GM12878 (cell line): ENCODE measurements around the gene PCAT6. TPM values are rescaled to one million over a fixed set of nuclear protein-coding genes. Genes with fewer than 3 reads are reported as not detected.
A peak's percentile ranks its signal among the peaks of the same experiment; 100 is the strongest.

Experiments used
- ATAC-seq: fragments of 200-7000 bp; cut with Tn5 transposase; 3 replicates; pipeline ENCODE4 v1.9.1; 2020; ENCODE audit warnings: mild to moderate bottlenecking, moderate library complexity
- BruUV-seq: library from RNA; stranded (reverse); fragments of 400-500 nt; replicated peaks from 2 replicates; lab custom pipeline; 2021; lab: Mats Ljungman, UMichigan
- CTCF ChIA-PET: fragments of 300-600 bp; sonication (Branson Sonifier 250); formaldehyde crosslinking; extraction: SDS; loops from one replicate; lab custom pipeline; 2021; ENCODE audit warnings: inconsistent platforms; lab: Yijun Ruan, JAX
- POLR2A ChIA-PET: fragments of 350-600 bp; formaldehyde crosslinking; extraction: SDS; loops from one replicate; lab custom pipeline; 2021; ENCODE audit warnings: inconsistent platforms; lab: Charles Lee
- RAD21 ChIA-PET: fragments of 300-600 bp; sonication (Branson Sonifier 250); formaldehyde crosslinking; loops from one replicate; lab custom pipeline; 2023; ENCODE audit warnings: antibody characterized with exemption; ENCODE audit not compliant: unreplicated experiment; lab: Charles Lee
- SMC1A ChIA-PET: fragments of 300-600 bp; sonication (Branson Sonifier 250); formaldehyde crosslinking; loops from one replicate; lab custom pipeline; 2023; ENCODE audit not compliant: unreplicated experiment, uncharacterized antibody; lab: Charles Lee
- DNase-seq: peaks from one replicate; pipeline ENCODE4 v3.0.0-alpha.2; 2011; ENCODE audit warnings: low read depth, low spot score
- FAIRE-seq: peaks from 3 replicates; lab custom pipeline; 2011; peaks lifted over from hg19 to GRCh38; lab: Jason Lieb, UNC
- H2AFZ ChIP-seq: 2 replicates; pipeline ENCODE4 v1.6.0; 2011; ENCODE audit warnings: low read depth, low read length, control low read depth; ENCODE audit not compliant: control insufficient read depth
- H3K27ac ChIP-seq: 2 replicates; pipeline ENCODE4 v1.5.1; 2011; ENCODE audit warnings: control low read depth; ENCODE audit not compliant: control insufficient read depth, insufficient read depth
- H3K27me3 ChIP-seq, 2 experiments: replicated peaks in 1 of 2; 2 replicates each; pipeline versions ENCODE4 v1.6.0 to v1.6.1; 2011; ENCODE audit warnings: low read length in 1 of 2; ENCODE audit not compliant: control insufficient read depth in 2 of 2, insufficient read depth in 2 of 2
- H3K36me3 ChIP-seq, 2 experiments: 2 replicates each; pipeline ENCODE4 v1.5.1; 2011; ENCODE audit warnings: low read length in 1 of 2; ENCODE audit not compliant: control insufficient read depth in 2 of 2, insufficient read depth in 2 of 2
- H3K4me1 ChIP-seq: 2 replicates; pipeline ENCODE4 v1.6.1; 2011; ENCODE audit warnings: mild to moderate bottlenecking, low read length, moderate library complexity, mixed read lengths; ENCODE audit not compliant: control insufficient read depth, insufficient read depth
- H3K4me2 ChIP-seq: 2 replicates; pipeline ENCODE4 v1.6.0; 2011; ENCODE audit warnings: control low read depth; ENCODE audit not compliant: control insufficient read depth, insufficient read depth
- H3K4me3 ChIP-seq: fragments of 200-600 bp; sonication (generic); 2 replicates; pipeline ENCODE4 v1.5.1; 2016
- H3K79me2 ChIP-seq: 2 replicates; pipeline ENCODE4 v1.6.0; 2011; ENCODE audit warnings: low read length; ENCODE audit not compliant: control insufficient read depth, insufficient read depth
- H3K9ac ChIP-seq: 2 replicates; pipeline ENCODE4 v1.8.0; 2011; ENCODE audit warnings: low read length, control low read depth, mixed read lengths; ENCODE audit not compliant: control insufficient read depth, insufficient read depth
- H3K9me3 ChIP-seq: replicated peaks from 3 replicates; pipeline ENCODE4 v1.5.1; 2011; ENCODE audit warnings: mild to moderate bottlenecking, low read length; ENCODE audit not compliant: control insufficient read depth, insufficient read depth
- H4K20me1 ChIP-seq: 2 replicates; pipeline ENCODE4 v1.6.0; 2011; ENCODE audit not compliant: control insufficient read depth, insufficient read depth
- CBX5 ChIP-seq: sonication (generic); IDR thresholded peaks from 2 replicates; pipeline ENCODE4 v1.6.1; 2016; ENCODE audit warnings: low read depth, moderate library complexity, mild to moderate bottlenecking, inconsistent platforms
- EGR1 ChIP-seq, 2 experiments: IDR thresholded peaks; 1 replicate in 1 of 2; 2 replicates in 1 of 2; pipeline ENCODE4 v1.6.1; 2011 to 2012; ENCODE audit warnings: low read depth in 2 of 2, low read length in 2 of 2, borderline replicate concordance in 1 of 2, mild to moderate bottlenecking in 1 of 2, moderate library complexity in 1 of 2
- TARDBP ChIP-seq: IDR thresholded peaks from 2 replicates; pipeline ENCODE4 v1.6.1; 2016; ENCODE audit warnings: borderline replicate concordance
- WGBS: methylation state at CpG from one replicate; pipeline ENCODE4 v1.1.6; 2016; ENCODE audit warnings: low lambda C conversion rate; ENCODE audit not compliant: insufficient replicate concordance, insufficient coverage; ENCODE audit errors: missing lambda C conversion rate; 5-methylcytosine and 5-hydroxymethylcytosine counted together
- in situ Hi-C: fragments of 300-500 bp; cut with MboI; formaldehyde crosslinking; loops from 9 replicates; pipeline ENCODE4 v1.14.3; 2018; ENCODE audit warnings: mixed read lengths
- intact Hi-C: fragments of 100-400 bp; cut with micrococcal nuclease; formaldehyde crosslinking; loops from one replicate; pipeline ENCODE4 v1.14.2; 2022; ENCODE audit not compliant: unreplicated experiment
- polyA plus RNA-seq, 11 experiments: library from polyadenylated mRNA; depleted of rRNA in 4 of 11; unstranded in 6 of 11; stranded (reverse) in 5 of 11; fragments of >200 nt; fragmentation: Nextera tagmentation in 4 of 11; fragmentation: Illumina TruSeq in 1 of 11; extraction: Ambion mirVana in 4 of 11; extraction: Trizol in 1 of 11; gene quantifications; 1 replicate in 1 of 11; 2 replicates in 10 of 11; pipeline versions ENCODE4 v1.2.1 to v1.2.3, GENCODE V29; 2011 to 2016; ENCODE audit warnings: inconsistent platforms in 2 of 11, missing spikeins in 2 of 11, low read depth in 1 of 11
- small RNA-seq: library from RNA; depleted of rRNA; stranded (forward); fragments of <200 nt; gene quantifications from one replicate; pipeline ENCODE3, GENCODE V24; 2014
- total RNA-seq, 4 experiments: library from RNA; depleted of rRNA in 3 of 4; stranded (reverse); fragments of >200 nt in 3 of 4; fragmentation: Illumina TruSeq in 1 of 4; extraction: Trizol in 1 of 4; gene quantifications; 2 replicates each; pipeline versions ENCODE4 v1.2.1 to v1.2.3, GENCODE V29; 2013 to 2021

Gene PCAT6
- total and polyA plus RNA-seq, 10 of the 15 experiments (the other 5 are each of a cell fraction or from before 2014, with no cell fraction given), result 0.16 to 0.83 (median 0.48) TPM; not detected in 4

GRCh38 chr1:202860744-202861419 lies 50.1 kb downstream of the PCAT6 start:
- in situ Hi-C loops, result no loop called here
- Histone ChIP-seq H4K20me1 (no peaks in the 10 kb centered on the region), H3K36me3 (no peaks in the 10 kb centered on the region), H3K9me3 (no peaks in the 10 kb centered on the region), H3K4me2 (peak overlapping the region; percentile 88), H3K4me3 (peak overlapping the region; percentile 77), H3K27ac (no peak overlapping the region), H3K9ac (no peak overlapping the region), H3K79me2 (no peaks in the 10 kb centered on the region), H2AFZ (no peak overlapping the region; the same call in 1 of the 2 replicates), H3K4me1 (no peaks in the 10 kb centered on the region), H3K27me3 (peaks cover 5 to 7% of the 10 kb centered on the region in 2 experiments; a peak in 3 of 4 replicates)
- FAIRE-seq (no peak), ATAC-seq (peak; percentile 48), DNase-seq (no peak)
- ChIA-PET SMC1A (interaction anchor here (0.7 to 2.4 kb wide), 2 partner anchors 8 to 18 kb away, joined by 3 to 8 read pairs; no protein-coding TSS in a partner anchor), CTCF (no interaction called here), RAD21 (no interaction called here), POLR2A (interaction anchor here (0.6 kb wide), 1 partner anchor 15 kb away, joined by 3 read pairs; no protein-coding TSS in a partner anchor)
- TF ChIP-seq EGR1 (IDR thresholded peaks at IDR 0.05; ENCODE audit: borderline replicate concordance in 1 of 2, low read depth in 2 of 2, low read length in 2 of 2) (peak in 1 of 2 experiments; percentile 70; a peak in 1 of 3 replicates), CBX5 (no peak), TARDBP (no peak)
- WGBS, result 12% methylated on average over 40 of the region's 50 CpGs
- BruUV-seq, result no TSS peak
- intact Hi-C loops, result no loop called here

Small RNAs within 50 kb of the gene (small RNA-seq; reads per million reads assigned to genes)
- not detected for gene AC098934.3

Other genes with a start within 250 kb of the PCAT6 start
Only the 7 nearest of the 8 such genes appear.
- not detected in 2 replicates for gene SYT2, start 100.5 kb upstream of the PCAT6 start, total RNA-seq (2014; rRNA removed)
- gene SYT2, start 100.5 kb upstream of the PCAT6 start, total RNA-seq (2014; rRNA removed; fragmentation: Illumina TruSeq; extraction: Trizol), result not detected in 2 replicates
- gene SYT2, start 100.5 kb upstream of the PCAT6 start, total RNA-seq (2021), result not detected in 2 replicates
- gene SYT2, start 100.5 kb upstream of the PCAT6 start, polyA plus RNA-seq (2011; rRNA removed), result not detected in 2 replicates
- not detected in 2 replicates for gene SYT2, start 100.5 kb upstream of the PCAT6 start, polyA plus RNA-seq (2014; fragmentation: Illumina TruSeq; extraction: Trizol)
- gene SYT2, start 100.5 kb upstream of the PCAT6 start, polyA plus RNA-seq (2014; fragmentation: Nextera tagmentation; extraction: Ambion mirVana), result not detected
- not detected in 2 replicates for gene SYT2, start 100.5 kb upstream of the PCAT6 start, polyA plus RNA-seq (2014; rRNA removed)
- gene SYT2, start 100.5 kb upstream of the PCAT6 start, polyA plus RNA-seq (2016; fragmentation: Nextera tagmentation; extraction: Ambion mirVana), result not detected
- gene KDM5B, start 2.5 kb upstream of the PCAT6 start, total RNA-seq (2014; rRNA removed), result 8.4 and 11.2 TPM in 2 replicates
- gene KDM5B, start 2.5 kb upstream of the PCAT6 start, total RNA-seq (2014; rRNA removed; fragmentation: Illumina TruSeq; extraction: Trizol), result 8.2 and 10.4 TPM in 2 replicates
- gene KDM5B, start 2.5 kb upstream of the PCAT6 start, total RNA-seq (2021), result 9.5 and 12.7 TPM in 2 replicates
- 26.6 and 29.9 TPM in 2 replicates for gene KDM5B, start 2.5 kb upstream of the PCAT6 start, polyA plus RNA-seq (2011; rRNA removed)
- gene KDM5B, start 2.5 kb upstream of the PCAT6 start, polyA plus RNA-seq (2014; fragmentation: Illumina TruSeq; extraction: Trizol), result 6.6 and 10.1 TPM in 2 replicates
- gene KDM5B, start 2.5 kb upstream of the PCAT6 start, polyA plus RNA-seq (2014; fragmentation: Nextera tagmentation; extraction: Ambion mirVana), result 1 to 10 TPM; 1.7 to 2.1 TPM
- 4.9 and 6.9 TPM in 2 replicates for gene KDM5B, start 2.5 kb upstream of the PCAT6 start, polyA plus RNA-seq (2014; rRNA removed)
- gene KDM5B, start 2.5 kb upstream of the PCAT6 start, polyA plus RNA-seq (2016; fragmentation: Nextera tagmentation; extraction: Ambion mirVana), result 10 to 100 TPM in 1 of 2 experiments, 1 to 10 TPM in 1; 8.0 to 11.3 TPM
- 8.5 and 8.7 TPM in 2 replicates for gene RABIF, start 78.2 kb downstream of the PCAT6 start, total RNA-seq (2014; rRNA removed)
- gene RABIF, start 78.2 kb downstream of the PCAT6 start, total RNA-seq (2014; rRNA removed; fragmentation: Illumina TruSeq; extraction: Trizol), result 6.2 and 6.7 TPM in 2 replicates
- 7.7 and 7.8 TPM in 2 replicates for gene RABIF, start 78.2 kb downstream of the PCAT6 start, total RNA-seq (2021)
- gene RABIF, start 78.2 kb downstream of the PCAT6 start, polyA plus RNA-seq (2011; rRNA removed), result 9.8 and 12.3 TPM in 2 replicates
- 12.2 and 13.4 TPM in 2 replicates for gene RABIF, start 78.2 kb downstream of the PCAT6 start, polyA plus RNA-seq (2014; fragmentation: Illumina TruSeq; extraction: Trizol)
- gene RABIF, start 78.2 kb downstream of the PCAT6 start, polyA plus RNA-seq (2014; fragmentation: Nextera tagmentation; extraction: Ambion mirVana), result 1 to 10 TPM; 4.7 to 6.3 TPM
- gene RABIF, start 78.2 kb downstream of the PCAT6 start, polyA plus RNA-seq (2014; rRNA removed), result 8.7 and 9.1 TPM in 2 replicates
- gene RABIF, start 78.2 kb downstream of the PCAT6 start, polyA plus RNA-seq (2016; fragmentation: Nextera tagmentation; extraction: Ambion mirVana), result 10 to 100 TPM; 17.8 to 18.2 TPM
- gene KLHL12, start 116.3 kb downstream of the PCAT6 start, total RNA-seq (2014; rRNA removed), result 27.5 and 33.3 TPM in 2 replicates
- 28.0 and 30.1 TPM in 2 replicates for gene KLHL12, start 116.3 kb downstream of the PCAT6 start, total RNA-seq (2014; rRNA removed; fragmentation: Illumina TruSeq; extraction: Trizol)
- gene KLHL12, start 116.3 kb downstream of the PCAT6 start, total RNA-seq (2021), result 28.4 and 28.5 TPM in 2 replicates
- 53.8 and 75.5 TPM in 2 replicates for gene KLHL12, start 116.3 kb downstream of the PCAT6 start, polyA plus RNA-seq (2011; rRNA removed)
- 32.1 and 38.4 TPM in 2 replicates for gene KLHL12, start 116.3 kb downstream of the PCAT6 start, polyA plus RNA-seq (2014; fragmentation: Illumina TruSeq; extraction: Trizol)
- 10 to 100 TPM; 16.0 to 17.8 TPM for gene KLHL12, start 116.3 kb downstream of the PCAT6 start, polyA plus RNA-seq (2014; fragmentation: Nextera tagmentation; extraction: Ambion mirVana)
- 24.6 and 30.5 TPM in 2 replicates for gene KLHL12, start 116.3 kb downstream of the PCAT6 start, polyA plus RNA-seq (2014; rRNA removed)
- gene KLHL12, start 116.3 kb downstream of the PCAT6 start, polyA plus RNA-seq (2016; fragmentation: Nextera tagmentation; extraction: Ambion mirVana), result 10 to 100 TPM; 36.6 to 37.6 TPM
- 73.1 and 81.9 TPM in 2 replicates for gene ADIPOR1, start 147.4 kb downstream of the PCAT6 start, total RNA-seq (2014; rRNA removed)
- gene ADIPOR1, start 147.4 kb downstream of the PCAT6 start, total RNA-seq (2014; rRNA removed; fragmentation: Illumina TruSeq; extraction: Trizol), result 58.1 and 59.6 TPM in 2 replicates
- gene ADIPOR1, start 147.4 kb downstream of the PCAT6 start, total RNA-seq (2021), result 53.2 and 56.1 TPM in 2 replicates
- 103 and 122 TPM in 2 replicates for gene ADIPOR1, start 147.4 kb downstream of the PCAT6 start, polyA plus RNA-seq (2011; rRNA removed)
- gene ADIPOR1, start 147.4 kb downstream of the PCAT6 start, polyA plus RNA-seq (2014; fragmentation: Illumina TruSeq; extraction: Trizol), result 81.5 and 101 TPM in 2 replicates
- gene ADIPOR1, start 147.4 kb downstream of the PCAT6 start, polyA plus RNA-seq (2014; fragmentation: Nextera tagmentation; extraction: Ambion mirVana), result 10 to 100 TPM; 18.4 to 25.1 TPM
- 57.7 and 62.1 TPM in 2 replicates for gene ADIPOR1, start 147.4 kb downstream of the PCAT6 start, polyA plus RNA-seq (2014; rRNA removed)
- gene ADIPOR1, start 147.4 kb downstream of the PCAT6 start, polyA plus RNA-seq (2016; fragmentation: Nextera tagmentation; extraction: Ambion mirVana), result 100 to 1,000 TPM; 117 to 120 TPM
- gene CYB5R1, start 156.3 kb downstream of the PCAT6 start, total RNA-seq (2014; rRNA removed), result 22.3 and 22.4 TPM in 2 replicates
- gene CYB5R1, start 156.3 kb downstream of the PCAT6 start, total RNA-seq (2014; rRNA removed; fragmentation: Illumina TruSeq; extraction: Trizol), result 12.1 and 12.6 TPM in 2 replicates
- gene CYB5R1, start 156.3 kb downstream of the PCAT6 start, total RNA-seq (2021), result 16.9 and 17.0 TPM in 2 replicates
- gene CYB5R1, start 156.3 kb downstream of the PCAT6 start, polyA plus RNA-seq (2011; rRNA removed), result 12.7 TPM in 2 replicates
- 19.5 and 22.7 TPM in 2 replicates for gene CYB5R1, start 156.3 kb downstream of the PCAT6 start, polyA plus RNA-seq (2014; fragmentation: Illumina TruSeq; extraction: Trizol)
- 1 to 10 TPM; 3.2 to 9.1 TPM for gene CYB5R1, start 156.3 kb downstream of the PCAT6 start, polyA plus RNA-seq (2014; fragmentation: Nextera tagmentation; extraction: Ambion mirVana)
- 18.2 and 18.8 TPM in 2 replicates for gene CYB5R1, start 156.3 kb downstream of the PCAT6 start, polyA plus RNA-seq (2014; rRNA removed)
- gene CYB5R1, start 156.3 kb downstream of the PCAT6 start, polyA plus RNA-seq (2016; fragmentation: Nextera tagmentation; extraction: Ambion mirVana), result 10 to 100 TPM; 17.9 to 19.8 TPM
- 68.5 and 72.3 TPM in 2 replicates for gene TMEM183A, start 196.4 kb downstream of the PCAT6 start, total RNA-seq (2014; rRNA removed)
- 49.4 and 56.1 TPM in 2 replicates for gene TMEM183A, start 196.4 kb downstream of the PCAT6 start, total RNA-seq (2014; rRNA removed; fragmentation: Illumina TruSeq; extraction: Trizol)
- gene TMEM183A, start 196.4 kb downstream of the PCAT6 start, total RNA-seq (2021), result 58.1 and 64.2 TPM in 2 replicates
- gene TMEM183A, start 196.4 kb downstream of the PCAT6 start, polyA plus RNA-seq (2011; rRNA removed), result 82.5 and 103 TPM in 2 replicates
- 69.4 and 75.4 TPM in 2 replicates for gene TMEM183A, start 196.4 kb downstream of the PCAT6 start, polyA plus RNA-seq (2014; fragmentation: Illumina TruSeq; extraction: Trizol)
- 10 to 100 TPM; 12.3 to 25.0 TPM for gene TMEM183A, start 196.4 kb downstream of the PCAT6 start, polyA plus RNA-seq (2014; fragmentation: Nextera tagmentation; extraction: Ambion mirVana)
- 55.5 and 57.8 TPM in 2 replicates for gene TMEM183A, start 196.4 kb downstream of the PCAT6 start, polyA plus RNA-seq (2014; rRNA removed)
- 10 to 100 TPM; 76.8 to 85.6 TPM for gene TMEM183A, start 196.4 kb downstream of the PCAT6 start, polyA plus RNA-seq (2016; fragmentation: Nextera tagmentation; extraction: Ambion mirVana)